ENCODE data around the gene KLHL22.

The KLHL22 gene

DNA sequence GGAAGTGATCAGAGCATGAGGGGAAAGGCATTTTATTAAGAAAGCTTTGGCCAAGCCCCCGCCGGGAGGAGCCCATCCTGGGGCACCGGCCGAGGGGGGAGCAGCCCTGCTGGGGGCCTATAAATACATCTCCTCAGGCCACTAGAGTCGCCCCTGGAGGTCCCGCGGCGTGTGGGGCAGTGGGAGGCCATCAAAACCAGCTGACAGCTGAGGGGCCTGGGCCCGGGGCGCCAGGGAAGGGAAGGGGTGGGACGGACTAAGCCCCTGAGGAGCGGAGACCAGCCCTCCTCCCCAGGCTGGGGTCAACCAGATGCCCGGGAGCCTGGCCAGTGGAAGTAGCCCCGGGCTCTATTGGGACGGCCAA is 71.0 kb downstream of the KLHL22 start:
- in situ Hi-C loops (cut with MboI; ENCODE audit: low sequenced_read_pairs, unreplicated experiment): no loop called here
- no peak for DNase-seq (ENCODE audit: low spot score)
- TF ChIP-seq, protein P1, sequence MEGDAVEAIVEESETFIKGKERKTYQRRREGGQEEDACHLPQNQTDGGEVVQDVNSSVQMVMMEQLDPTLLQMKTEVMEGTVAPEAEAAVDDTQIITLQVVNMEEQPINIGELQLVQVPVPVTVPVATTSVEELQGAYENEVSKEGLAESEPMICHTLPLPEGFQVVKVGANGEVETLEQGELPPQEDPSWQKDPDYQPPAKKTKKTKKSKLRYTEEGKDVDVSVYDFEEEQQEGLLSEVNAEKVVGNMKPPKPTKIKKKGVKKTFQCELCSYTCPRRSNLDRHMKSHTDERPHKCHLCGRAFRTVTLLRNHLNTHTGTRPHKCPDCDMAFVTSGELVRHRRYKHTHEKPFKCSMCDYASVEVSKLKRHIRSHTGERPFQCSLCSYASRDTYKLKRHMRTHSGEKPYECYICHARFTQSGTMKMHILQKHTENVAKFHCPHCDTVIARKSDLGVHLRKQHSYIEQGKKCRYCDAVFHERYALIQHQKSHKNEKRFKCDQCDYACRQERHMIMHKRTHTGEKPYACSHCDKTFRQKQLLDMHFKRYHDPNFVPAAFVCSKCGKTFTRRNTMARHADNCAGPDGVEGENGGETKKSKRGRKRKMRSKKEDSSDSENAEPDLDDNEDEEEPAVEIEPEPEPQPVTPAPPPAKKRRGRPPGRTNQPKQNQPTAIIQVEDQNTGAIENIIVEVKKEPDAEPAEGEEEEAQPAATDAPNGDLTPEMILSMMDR (IDR thresholded peaks at IDR 0.05; ENCODE audit: borderline replicate concordance, control extremely low read depth, extremely low read depth, insufficient read depth, missing control alignments): no peak

DNA sequence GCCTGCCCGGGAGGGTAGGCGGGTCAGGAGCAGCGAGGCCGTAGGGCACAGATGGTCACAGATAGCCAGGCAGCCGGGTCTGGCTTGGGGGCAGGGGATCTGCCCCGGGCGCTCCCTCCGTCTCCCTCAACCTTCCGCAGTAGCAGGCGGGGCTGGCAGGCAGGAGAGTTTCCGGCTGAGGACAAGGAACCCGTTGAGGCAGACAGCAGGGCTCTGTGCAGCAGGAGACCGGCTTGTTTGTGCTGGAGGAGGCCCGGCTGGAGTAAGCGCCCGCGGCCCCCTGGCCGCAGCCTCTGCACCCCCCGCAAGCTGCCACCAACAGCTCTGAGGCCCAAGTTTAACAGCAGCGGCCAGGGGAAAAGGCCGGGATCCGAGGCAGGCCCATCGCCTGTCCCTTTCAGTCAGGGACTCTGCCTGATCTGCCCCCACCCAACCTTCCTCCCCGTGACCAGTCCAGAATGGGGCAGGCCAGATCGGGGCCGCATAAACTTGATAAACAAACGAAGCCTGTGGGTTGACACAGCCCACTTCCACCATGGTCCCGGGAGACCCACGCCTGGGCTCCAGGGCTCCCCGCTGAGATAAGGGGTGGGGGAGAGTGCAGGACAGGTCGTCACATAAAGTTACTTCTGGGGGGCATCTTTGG is 71.6 kb downstream of the KLHL22 start:
- no peak for DNase-seq (ENCODE audit: low spot score)
- TF ChIP-seq, protein P1 (IDR thresholded peaks at IDR 0.05; ENCODE audit: borderline replicate concordance, control extremely low read depth, extremely low read depth, insufficient read depth, missing control alignments): no peak
- in situ Hi-C loops (cut with MboI; ENCODE audit: low sequenced_read_pairs, unreplicated experiment): no loop called here

DNA sequence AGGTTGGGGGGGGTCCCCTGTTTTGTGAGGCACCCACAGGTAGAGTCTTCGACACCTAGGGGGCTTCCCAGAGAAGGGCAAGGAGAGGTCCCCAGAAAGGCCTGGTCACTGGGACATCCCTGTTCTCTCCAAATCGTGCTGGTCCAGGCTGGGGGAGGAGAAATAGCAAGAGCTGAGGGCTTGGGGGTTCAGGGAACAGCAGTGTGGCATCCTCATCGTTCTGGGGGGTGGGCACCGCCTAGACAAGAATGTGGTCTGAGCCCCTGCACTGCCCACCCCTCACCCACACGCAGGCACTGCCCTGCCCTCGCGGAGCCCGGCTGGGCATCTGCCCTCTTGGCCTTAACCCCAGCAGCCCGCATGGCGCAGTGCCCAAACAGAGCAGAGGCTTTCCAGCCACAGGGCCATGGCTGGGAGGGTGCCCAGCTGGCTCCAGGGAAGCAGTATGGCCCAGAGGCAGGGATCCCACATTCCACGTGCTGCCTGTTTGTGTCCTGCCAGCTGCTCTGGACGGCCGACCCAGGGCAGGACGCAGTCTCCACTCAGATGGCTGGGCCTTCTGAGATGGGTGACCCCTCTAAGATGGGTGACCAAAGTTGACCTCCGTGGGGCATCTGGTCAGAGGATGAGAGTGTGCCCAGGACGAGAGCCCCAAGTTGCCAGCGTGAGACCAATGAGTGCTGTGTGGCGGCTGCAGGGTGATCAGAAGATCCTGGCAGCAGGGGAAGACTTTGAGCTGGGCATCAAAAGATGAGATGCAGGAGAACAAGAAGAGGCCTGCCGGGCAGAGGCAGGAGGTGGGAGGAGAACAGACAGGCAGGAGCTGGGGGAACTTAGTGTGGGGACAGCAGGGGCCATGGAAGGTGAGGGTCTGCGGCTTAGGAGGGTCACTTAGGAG is 72.3 kb downstream of the KLHL22 start:
- DNase-seq (ENCODE audit: low spot score): no peak
- in situ Hi-C loops (cut with MboI; ENCODE audit: low sequenced_read_pairs, unreplicated experiment): no loop called here
- TF ChIP-seq, protein P1 (IDR thresholded peaks at IDR 0.05; ENCODE audit: borderline replicate concordance, control extremely low read depth, extremely low read depth, insufficient read depth, missing control alignments): no peak

- in situ Hi-C loops (cut with MboI; ENCODE audit: low sequenced_read_pairs, unreplicated experiment): no loop called here
- TF ChIP-seq, protein P1 (IDR thresholded peaks at IDR 0.05; ENCODE audit: borderline replicate concordance, control extremely low read depth, extremely low read depth, insufficient read depth, missing control alignments): no peak
- no peak for DNase-seq (ENCODE audit: low spot score)
Measured at GRCh38 chr22:20422271-20423007, 73.2 kb downstream of the KLHL22 start.

DNA sequence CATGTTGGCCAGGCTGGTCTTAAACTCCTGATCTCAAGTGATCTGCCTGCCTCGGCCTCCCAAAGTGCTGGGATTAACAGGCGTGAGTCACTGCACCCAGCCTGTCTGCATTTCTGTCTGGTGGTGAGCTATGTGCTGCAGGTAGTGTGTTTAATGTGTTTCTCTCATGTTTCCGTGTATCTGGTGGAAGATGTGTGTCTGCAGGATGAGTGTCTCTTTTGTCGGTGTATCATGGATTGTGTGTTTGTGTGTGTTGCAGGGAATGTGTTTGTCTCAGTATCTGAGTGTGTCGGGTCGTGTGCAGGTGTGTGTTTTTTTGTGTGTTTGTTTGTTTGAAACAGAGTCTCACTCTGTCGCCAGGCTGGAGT is 74.1 kb downstream of the KLHL22 start:
- TF ChIP-seq, protein P1 (IDR thresholded peaks at IDR 0.05; ENCODE audit: borderline replicate concordance, control extremely low read depth, extremely low read depth, insufficient read depth, missing control alignments): no peak
- no peak for DNase-seq (ENCODE audit: low spot score)
- in situ Hi-C loops (cut with MboI; ENCODE audit: low sequenced_read_pairs, unreplicated experiment): no loop called here

DNA sequence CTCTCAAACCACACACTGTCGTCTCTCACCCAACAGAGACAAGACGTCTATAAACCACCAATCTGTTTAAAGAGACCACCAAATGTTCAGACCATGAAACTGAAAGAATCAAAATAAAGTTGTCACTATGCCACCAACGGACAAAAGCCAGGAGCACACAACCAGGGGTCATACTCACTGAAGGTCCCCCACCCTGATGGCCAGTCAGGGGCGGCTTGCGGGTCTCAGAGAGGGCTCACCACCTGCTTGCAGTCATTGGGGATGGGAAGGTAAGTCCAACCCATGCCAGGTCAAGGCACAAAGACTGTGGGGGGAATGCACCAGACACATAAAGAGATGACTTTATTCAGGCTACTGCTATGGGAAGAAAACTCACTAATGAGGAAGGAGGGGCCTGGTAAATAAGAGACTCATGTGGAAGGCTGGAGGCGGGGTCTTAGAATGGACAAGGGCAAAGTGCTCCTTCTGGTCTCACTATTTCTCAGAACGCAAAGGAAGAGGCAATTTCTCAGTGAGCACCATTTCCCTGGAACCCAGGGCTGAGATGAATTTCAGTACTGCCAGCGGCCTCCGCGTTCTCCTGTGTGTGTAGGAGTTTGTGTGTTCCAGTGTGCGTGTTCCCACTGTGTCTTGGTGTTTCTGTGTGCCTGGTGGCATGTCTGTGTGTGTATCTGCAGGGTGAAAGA is 75.3 kb downstream of the KLHL22 start:
- peak; percentile 16 for DNase-seq (ENCODE audit: low spot score)
- in situ Hi-C loops (cut with MboI; ENCODE audit: low sequenced_read_pairs, unreplicated experiment): no loop called here
- TF ChIP-seq, protein P1 (IDR thresholded peaks at IDR 0.05; ENCODE audit: borderline replicate concordance, control extremely low read depth, extremely low read depth, insufficient read depth, missing control alignments): no peak
